Transverse colon (tissue), 3 donors: Measurements from ENCODE around the gene CDCA5.

Source experiments
- CTCF ChIP-seq, 5 experiments: fragments of 200-600 bp in 3 of 5; fragments of 450-650 bp in 2 of 5; sonication (generic) in 3 of 5; IDR thresholded peaks; 1 replicate in 2 of 5; 2 replicates in 3 of 5; pipeline ENCODE4 v1.5.1; 2016 to 2017; ENCODE audit warnings: antibody characterized with exemption in 5 of 5, inconsistent platforms in 3 of 5, mild to moderate bottlenecking in 2 of 5, moderate library complexity in 1 of 5
- EP300 ChIP-seq: sonication (generic); formaldehyde crosslinking; IDR thresholded peaks from one replicate; pipeline ENCODE4 v1.6.1; 2017; ENCODE audit warnings: antibody characterized with exemption, low read depth
- POLR2A ChIP-seq: fragments of 450-650 bp; IDR thresholded peaks from one replicate; pipeline ENCODE4 v1.6.1; 2016; ENCODE audit warnings: antibody characterized with exemption, mild to moderate bottlenecking, moderate library complexity

- TF ChIP-seq CTCF (IDR thresholded peaks at IDR 0.05): no peak
- TF ChIP-seq EP300: no peak
- TF ChIP-seq POLR2A: no peak
Measured at GRCh38 chr11:65130631-65131416, 47.0 kb upstream of the CDCA5 start.
